OCI-LY3 (cell line): ENCODE measurements around the gene PHYHD1.
"Not testable (repeated sequence)": the region's sequence is repeated elsewhere in the genome, so short reads cannot be mapped to it uniquely, and the experiment has no call there.

Source experiments
- H2AFZ ChIP-seq: fragments of 200-600, 300-600 bp; shearing (Covaris generic); 2 replicates; pipeline ENCODE4 v1.6.0; 2014; ENCODE audit warnings: antibody characterized with exemption, low read depth, low read length
- H3K27ac ChIP-seq: fragments of 200-600, 300-600 bp; sonication (generic); 2 replicates; pipeline ENCODE4 v1.5.1; 2014; ENCODE audit warnings: mild to moderate bottlenecking, low read length, moderate library complexity, mixed read lengths
- H3K27me3 ChIP-seq: fragments of 200-600, 300-600 bp; sonication (generic); 2 replicates; pipeline ENCODE4 v1.6.1; 2014; ENCODE audit warnings: low read depth, low read length, mixed read lengths
- H3K36me3 ChIP-seq: fragments of 200-600, 300-600 bp; sonication (generic); replicated peaks from 2 replicates; pipeline ENCODE3; 2014; ENCODE audit warnings: low read depth, low read length, mixed read lengths
- H3K4me1 ChIP-seq: fragments of 300-600, 200-600 bp; sonication (generic); 2 replicates; pipeline ENCODE4 v1.6.1; 2014; ENCODE audit warnings: low read length, mixed read lengths
- H3K4me2 ChIP-seq: fragments of 200-600, 300-600 bp; sonication (generic); 2 replicates; pipeline ENCODE4 v1.6.1; 2014; ENCODE audit warnings: low read length, mixed read lengths
- H3K4me3 ChIP-seq: fragments of 300-600, 200-600 bp; sonication (generic); 2 replicates; pipeline ENCODE4 v1.5.1; 2014; ENCODE audit warnings: antibody characterized with exemption, mild to moderate bottlenecking, low read length, moderate library complexity
- H3K79me2 ChIP-seq: fragments of 300-600, 200-600 bp; shearing (Covaris generic); 2 replicates; pipeline ENCODE4 v1.6.1; 2014; ENCODE audit warnings: mild to moderate bottlenecking, low read length, mixed read lengths
- H3K9ac ChIP-seq: fragments of 300-600, 200-600 bp; shearing (Covaris generic); 2 replicates; pipeline ENCODE4 v1.6.0; 2014; ENCODE audit warnings: mild to moderate bottlenecking, low read length, moderate library complexity
- H3K9me3 ChIP-seq: fragments of 200-600, 300-600 bp; shearing (Covaris generic); 2 replicates; pipeline ENCODE4 v1.6.1; 2014; ENCODE audit warnings: low read length, mixed read lengths; ENCODE audit not compliant: insufficient read depth
- H4K20me1 ChIP-seq: fragments of 200-600, 300-600 bp; sonication (generic); 2 replicates; pipeline ENCODE4 v1.6.1; 2016; ENCODE audit warnings: low read length, mixed read lengths; ENCODE audit not compliant: insufficient read depth
- EZH2phosphoT487 ChIP-seq: fragments of 200-600 bp; shearing (Covaris generic); IDR thresholded peaks from 2 replicates; pipeline ENCODE4 v1.6.1; 2018; ENCODE audit warnings: antibody characterized with exemption, mixed run types, low read depth
- TF ChIP-seq, protein P1 (sequence below): fragments of 200-600, 300-600 bp; sonication (generic); IDR thresholded peaks from 2 replicates; pipeline ENCODE4 v1.5.1; 2014; ENCODE audit warnings: antibody characterized with exemption, low read length, low read depth

PHYHD1 gene

DNA sequence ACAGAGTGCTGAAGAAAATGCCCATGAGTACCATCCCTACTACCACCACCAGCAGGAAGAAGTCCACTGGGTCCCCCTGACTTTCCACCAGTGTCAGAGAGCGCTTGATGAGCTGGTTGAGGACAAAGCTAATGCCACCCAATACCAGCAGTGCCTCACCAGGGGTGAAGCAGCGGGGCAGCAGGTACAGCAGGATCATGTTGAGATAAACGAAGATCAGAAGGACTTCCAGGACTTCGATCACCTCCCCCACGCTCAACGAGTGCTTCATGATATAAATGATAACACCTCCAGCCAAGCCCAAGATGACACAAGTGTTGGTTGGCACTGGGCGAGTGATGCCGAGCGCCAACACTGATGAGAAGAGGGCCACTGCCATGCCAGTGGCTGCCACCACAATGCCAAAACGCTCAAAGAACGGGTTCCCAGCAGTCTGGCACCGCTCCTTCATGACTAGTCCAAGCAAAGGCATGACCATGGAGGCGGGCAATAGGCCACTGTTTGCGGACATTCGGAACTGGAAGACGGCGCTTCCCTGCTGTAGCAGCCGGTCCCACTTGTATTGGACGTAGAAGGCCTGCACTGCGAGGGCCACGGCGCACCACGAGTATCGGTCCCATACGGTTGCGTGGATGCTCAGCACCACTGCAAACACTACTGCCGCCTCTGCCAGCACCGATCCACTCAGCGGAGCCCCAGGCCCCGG lies 25.9 kb downstream of the PHYHD1 start:
- H3K4me2 ChIP-seq: peak overlapping the region; percentile 65
- no peaks in the 10 kb centered on the region for H3K9me3 ChIP-seq
- H4K20me1 ChIP-seq: no peaks in the 10 kb centered on the region
- peaks cover 14% of the 10 kb centered on the region for H3K79me2 ChIP-seq
- peaks cover 4% of the 10 kb centered on the region for H3K36me3 ChIP-seq
- TF ChIP-seq, protein P1, sequence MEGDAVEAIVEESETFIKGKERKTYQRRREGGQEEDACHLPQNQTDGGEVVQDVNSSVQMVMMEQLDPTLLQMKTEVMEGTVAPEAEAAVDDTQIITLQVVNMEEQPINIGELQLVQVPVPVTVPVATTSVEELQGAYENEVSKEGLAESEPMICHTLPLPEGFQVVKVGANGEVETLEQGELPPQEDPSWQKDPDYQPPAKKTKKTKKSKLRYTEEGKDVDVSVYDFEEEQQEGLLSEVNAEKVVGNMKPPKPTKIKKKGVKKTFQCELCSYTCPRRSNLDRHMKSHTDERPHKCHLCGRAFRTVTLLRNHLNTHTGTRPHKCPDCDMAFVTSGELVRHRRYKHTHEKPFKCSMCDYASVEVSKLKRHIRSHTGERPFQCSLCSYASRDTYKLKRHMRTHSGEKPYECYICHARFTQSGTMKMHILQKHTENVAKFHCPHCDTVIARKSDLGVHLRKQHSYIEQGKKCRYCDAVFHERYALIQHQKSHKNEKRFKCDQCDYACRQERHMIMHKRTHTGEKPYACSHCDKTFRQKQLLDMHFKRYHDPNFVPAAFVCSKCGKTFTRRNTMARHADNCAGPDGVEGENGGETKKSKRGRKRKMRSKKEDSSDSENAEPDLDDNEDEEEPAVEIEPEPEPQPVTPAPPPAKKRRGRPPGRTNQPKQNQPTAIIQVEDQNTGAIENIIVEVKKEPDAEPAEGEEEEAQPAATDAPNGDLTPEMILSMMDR: no peak
- no peak for TF ChIP-seq EZH2phosphoT487
- H3K27ac ChIP-seq: no peak overlapping the region
- peak overlapping the region; percentile 92 for H3K4me3 ChIP-seq
- H3K9ac ChIP-seq: peak overlapping the region; percentile 87
- H3K4me1 ChIP-seq: peaks cover 5% of the 10 kb centered on the region
- H3K27me3 ChIP-seq: no peaks in the 10 kb centered on the region
- no peak overlapping the region for H2AFZ ChIP-seq

DNA sequence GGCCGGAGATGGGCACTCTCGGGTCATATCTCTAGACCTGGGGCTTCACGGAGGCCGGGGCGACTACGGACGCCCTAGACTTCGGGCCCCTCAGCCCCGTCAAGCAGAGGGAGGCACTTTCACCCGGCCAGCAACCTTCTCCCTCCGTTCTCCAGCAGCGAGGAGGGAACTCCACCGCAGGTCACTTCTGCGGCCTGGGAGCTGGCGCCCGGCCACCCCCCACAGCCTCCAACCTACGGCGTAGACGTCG lies 26.4 kb downstream of the PHYHD1 start:
- Histone ChIP-seq H3K9ac (peak overlapping the region; percentile 87), H3K79me2 (peaks cover 14% of the 10 kb centered on the region), H3K4me1 (peaks cover 5% of the 10 kb centered on the region), H3K4me3 (peak overlapping the region; percentile 92), H4K20me1 (no peaks in the 10 kb centered on the region), H3K9me3 (no peaks in the 10 kb centered on the region), H3K36me3 (peaks cover 4% of the 10 kb centered on the region), H3K27me3 (no peaks in the 10 kb centered on the region), H3K27ac (no peak overlapping the region), H3K4me2 (peak overlapping the region; percentile 65), H2AFZ (no peak overlapping the region)
- TF ChIP-seq EZH2phosphoT487: no peak
- TF ChIP-seq, protein P1: no peak

DNA sequence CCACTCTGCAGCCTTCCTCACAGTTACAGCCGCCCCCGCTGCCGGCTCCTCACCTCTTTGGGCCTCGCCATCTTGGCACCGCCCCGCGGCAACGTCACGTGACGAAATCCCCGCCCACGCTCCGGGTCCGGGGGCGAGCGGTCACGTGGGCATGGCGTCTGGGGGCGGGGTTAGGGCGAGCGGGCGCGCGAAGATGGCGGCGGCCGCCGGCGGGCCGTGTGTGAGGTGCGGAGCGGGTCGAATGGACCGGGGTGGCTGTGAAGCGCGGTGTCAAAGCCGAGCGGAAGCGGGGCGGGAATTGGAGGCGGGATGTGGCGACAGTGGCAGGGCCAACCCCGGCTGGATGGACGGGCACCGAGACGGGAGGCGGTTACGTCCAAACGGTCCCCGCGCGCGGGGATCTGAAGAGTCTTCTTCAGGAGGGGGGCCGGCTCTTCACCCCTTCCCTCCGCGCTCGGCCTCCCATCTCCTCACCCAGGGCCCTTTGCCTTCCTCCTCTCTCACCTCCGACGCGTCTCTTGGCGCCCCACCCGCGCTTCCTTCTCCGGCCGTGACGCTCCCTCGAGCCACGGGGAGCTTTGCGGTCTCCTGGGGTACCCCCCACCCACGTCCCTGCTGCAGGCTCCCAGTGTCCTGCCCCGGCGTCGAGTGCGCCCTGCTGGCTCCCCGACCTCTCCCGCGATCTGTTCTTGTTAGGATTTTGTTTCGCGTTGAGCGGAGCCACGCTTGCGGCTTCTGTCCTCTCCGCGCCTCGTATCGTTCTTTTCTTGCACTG lies 26.9 kb downstream of the PHYHD1 start, which contains the start of the genes DOLK and NUP188:
TSS of gene DOLK (minus strand) at position 77 of the 775 bp plus-strand sequence. CDS start 300 bp downstream, outside the sequence.
TSS of gene NUP188 (plus strand) at position 173 of the 775 bp plus-strand sequence. CDS start at position 194, 21 bp downstream.
- peak within 1 kb of the TSS; percentile 87 for H3K9ac ChIP-seq
- TF ChIP-seq, protein P1: no peak
- TF ChIP-seq EZH2phosphoT487: no peak
- H3K36me3 ChIP-seq: peaks cover 6% of the 10 kb centered on the region
- no peaks in the 10 kb centered on the region for H4K20me1 ChIP-seq
- H3K9me3 ChIP-seq: no peaks in the 10 kb centered on the region
- H3K4me3 ChIP-seq: peak within 1 kb of the TSS; percentile 92
- H3K27me3 ChIP-seq: no peaks in the 10 kb centered on the region
- H3K4me2 ChIP-seq: peak within 1 kb of the TSS; percentile 85
- peak within 1 kb of the TSS; percentile 16; the same call in 1 of the 2 replicates for H2AFZ ChIP-seq
- H3K4me1 ChIP-seq: peaks cover 5% of the 10 kb centered on the region
- peak within 1 kb of the TSS; percentile 38 for H3K27ac ChIP-seq
- H3K79me2 ChIP-seq: peaks cover 14% of the 10 kb centered on the region

DNA sequence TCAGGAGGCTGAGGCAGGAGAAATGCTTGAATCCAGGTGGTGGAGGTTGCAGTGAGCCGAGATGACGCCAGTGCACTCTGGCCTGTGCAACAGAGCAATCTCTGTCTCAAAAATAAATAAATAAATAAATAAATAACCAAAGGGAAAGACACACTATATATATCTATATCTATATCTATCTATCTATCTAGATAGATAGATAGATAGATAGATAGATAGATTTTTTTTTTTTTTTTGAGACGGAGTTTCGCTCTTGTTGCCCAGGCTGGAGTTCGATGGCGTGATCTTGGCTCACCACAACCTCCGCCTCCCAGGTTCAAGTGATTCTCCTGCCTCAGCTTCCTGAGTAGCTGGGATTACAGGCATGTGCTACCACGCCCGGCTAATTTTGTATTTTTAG lies 40.6 kb downstream of the PHYHD1 start:
- H3K27ac ChIP-seq, H4K20me1 ChIP-seq, H3K79me2 ChIP-seq, H3K4me1 ChIP-seq, H3K27me3 ChIP-seq, H3K9me3 ChIP-seq, H2AFZ ChIP-seq, H3K9ac ChIP-seq, H3K4me2 ChIP-seq, H3K4me3 ChIP-seq: not testable (repeated sequence)
- H3K36me3 ChIP-seq: peaks cover 21% of the 10 kb centered on the region
